ENCODE measurements around the gene RASSF8. TPM values are rescaled to one million over a fixed set of nuclear protein-coding genes. Genes with fewer than 3 reads are reported as not detected.

The RASSF8 gene
- total and polyA plus RNA-seq, 2 of the 8 experiments (the other 6 are each of a cell fraction or from before 2014, with no cell fraction given) = 6.4 to 46.7 TPM

- peak; percentile 60 for TF ChIP-seq EZH2 (IDR thresholded peaks at IDR 0.05; ENCODE audit: low read depth, low read length, severe bottlenecking)
- TF ChIP-seq PHF8 (conservative IDR thresholded peaks at IDR 0.05; ENCODE audit: low read depth, low read length) = no peak
- no peak for TF ChIP-seq CHD2 (IDR thresholded peaks at IDR 0.05; ENCODE audit: low read length)
- TF ChIP-seq SP2 (IDR thresholded peaks at IDR 0.05; ENCODE audit: low read length) = no peak
- TF ChIP-seq TBP (IDR thresholded peaks at IDR 0.05; ENCODE audit: low read depth, low read length) = peak; percentile 38; the same call in 1 of the 2 replicates
- TF ChIP-seq JUND (IDR thresholded peaks at IDR 0.05; ENCODE audit: low read length) = peak; percentile 71
- TF ChIP-seq E2F6 (IDR thresholded peaks at IDR 0.05) = no peak; the same call in 1 of the 2 replicates
- TF ChIP-seq POLR2AphosphoS5 (IDR thresholded peaks at IDR 0.05; ENCODE audit: low read depth, low read length) = no peak
- no peak for TF ChIP-seq SIRT6 (IDR thresholded peaks at IDR 0.05; ENCODE audit: low read length)
- no peak for TF ChIP-seq BRCA1 (IDR thresholded peaks at IDR 0.05; ENCODE audit: low read depth, low read length)
- TF ChIP-seq TAF1 (IDR thresholded peaks at IDR 0.05; ENCODE audit: low read depth, low read length) = no peak
- peak; percentile 22; the same call in 1 of the 2 replicates for TF ChIP-seq MAX (IDR thresholded peaks at IDR 0.05)
- TF ChIP-seq CEBPB (IDR thresholded peaks at IDR 0.05; ENCODE audit: low read depth, low read length) = peak; percentile 70
- peak; percentile 19 for TF ChIP-seq RNF2 (IDR thresholded peaks at IDR 0.05; ENCODE audit: borderline replicate concordance, low read depth, low read length, missing control alignments, poor library complexity, severe bottlenecking)
Observed at GRCh38 chr12:26125400-26126339, 167.2 kb downstream of the RASSF8 start (continued).
